Raji (cell line): ENCODE results near the gene SEL1L2.

Experiments
- POLR2A ChIP-seq: IDR thresholded peaks from 2 replicates; pipeline ENCODE4 v1.6.1; 2011; ENCODE audit warnings: low read depth, low read length, control low read depth; ENCODE audit not compliant: insufficient read depth

The SEL1L2 gene

GRCh38 chr20:13941031-13941430 lies 49.4 kb downstream of the SEL1L2 start:
- TF ChIP-seq POLR2A: no peak

- no peak for TF ChIP-seq POLR2A
These were observed 53.4 kb downstream of the SEL1L2 start for GRCh38 chr20:13936781-13937576.

- TF ChIP-seq POLR2A: no peak
These were observed 55.2 kb downstream of the SEL1L2 start for GRCh38 chr20:13934992-13935894.

- TF ChIP-seq POLR2A: no peak
These were observed 60.1 kb downstream of the SEL1L2 start for GRCh38 chr20:13930281-13930680.

- no peak for TF ChIP-seq POLR2A
These were observed 60.6 kb downstream of the SEL1L2 start for GRCh38 chr20:13929836-13930235.

- no peak for TF ChIP-seq POLR2A
These were observed 61.5 kb downstream of the SEL1L2 start for GRCh38 chr20:13928901-13929300.

GRCh38 chr20:13927171-13927570 lies 63.2 kb downstream of the SEL1L2 start:
- no peak for TF ChIP-seq POLR2A

GRCh38 chr20:13922241-13922640 lies 68.2 kb downstream of the SEL1L2 start:
- TF ChIP-seq POLR2A: no peak

GRCh38 chr20:13915284-13915683 lies 75.1 kb downstream of the SEL1L2 start:
- TF ChIP-seq POLR2A: no peak

- no peak for TF ChIP-seq POLR2A
These were observed 76.8 kb downstream of the SEL1L2 start for GRCh38 chr20:13913572-13913971.

- TF ChIP-seq POLR2A: no peak
These were observed 77.3 kb downstream of the SEL1L2 start for GRCh38 chr20:13913131-13913530.

GRCh38 chr20:13910492-13910891 lies 79.9 kb downstream of the SEL1L2 start:
- no peak for TF ChIP-seq POLR2A

- TF ChIP-seq POLR2A: no peak
These were observed 81.3 kb downstream of the SEL1L2 start for GRCh38 chr20:13909067-13909466.

- TF ChIP-seq POLR2A: no peak
These were observed 85.6 kb downstream of the SEL1L2 start for GRCh38 chr20:13904766-13905165.

GRCh38 chr20:13900496-13900895 lies 89.9 kb downstream of the SEL1L2 start:
- no peak for TF ChIP-seq POLR2A

GRCh38 chr20:13898012-13898612 lies 92.3 kb downstream of the SEL1L2 start:
- no peak for TF ChIP-seq POLR2A

GRCh38 chr20:13891575-13891974 lies 98.8 kb downstream of the SEL1L2 start:
- no peak for TF ChIP-seq POLR2A
